Natural killer cell treated with Interleukin-12 subunit alpha and Interleukin-12 subunit beta and Interleukin-15 and Interleukin-18, amount 100 ng/mL, for 72 hours (primary cell): ENCODE results near the gene CFAP221. TPM values are rescaled to one million over a fixed set of nuclear protein-coding genes. Genes with fewer than 3 reads are reported as not detected.
"Not testable (repeated sequence)": the region's sequence is repeated elsewhere in the genome, so short reads cannot be mapped to it uniquely, and the experiment has no call there.

Source experiments
- ATAC-seq, 2 donors: fragments of 150-1000 bp; cut with Tn5 transposase in 1 of 2; sonication (Bioruptor Pico), chemical (Tn5 transposase) in 1 of 2; 2 replicates each; pipeline ENCODE4 v1.10.0; 2021
- DNase-seq: peaks from one replicate; pipeline ENCODE4 v3.0.0; 2022; ENCODE audit warnings: low spot score
- H3K27ac Mint-ChIP-seq, 2 donors: 1 replicate in 1 of 2; 2 replicates in 1 of 2; pipeline ENCODE4 v1.8.0; 2022; ENCODE audit warnings: mixed read lengths in 2 of 2, mild to moderate bottlenecking in 1 of 2, moderate library complexity in 1 of 2
- H3K27me3 Mint-ChIP-seq, 2 donors: 1 replicate in 1 of 2; 2 replicates in 1 of 2; pipeline ENCODE4 v1.8.0; 2022; ENCODE audit warnings: mixed read lengths in 2 of 2
- H3K36me3 Mint-ChIP-seq: one replicate; pipeline ENCODE4 v1.8.0; 2022; ENCODE audit warnings: mixed read lengths
- H3K4me1 Mint-ChIP-seq, 2 donors: 1 replicate in 1 of 2; 2 replicates in 1 of 2; pipeline ENCODE4 v1.8.0; 2022; ENCODE audit warnings: low read depth in 2 of 2, mixed read lengths in 2 of 2, mild to moderate bottlenecking in 1 of 2
- H3K4me3 Mint-ChIP-seq: one replicate; pipeline ENCODE4 v1.8.0; 2022; ENCODE audit warnings: mixed read lengths
- H3K9me3 Mint-ChIP-seq: 2 replicates; pipeline ENCODE4 v1.8.0; 2022; ENCODE audit warnings: mixed read lengths
- total RNA-seq, 2 donors: library from RNA; stranded (reverse); gene quantifications; one replicate each; pipeline ENCODE4 v1.2.3, GENCODE V29; 2022

The CFAP221 gene
- total RNA-seq, 2 donors from 2014 or later, result not detected

GRCh38 chr2:119583291-119583690 lies 39.0 kb downstream of the CFAP221 start:
- Mint-ChIP-seq H3K4me1 (no peaks in the 10 kb centered on the region), H3K27me3 (peaks cover 9 to 18% of the 10 kb centered on the region in 2 donors), H3K27ac (no peak overlapping the region), H3K9me3 (no peaks in the 10 kb centered on the region), H3K4me3 (no peak overlapping the region), H3K36me3 (no peaks in the 10 kb centered on the region)
- DNase-seq (no peak), ATAC-seq (no peak)

DNA sequence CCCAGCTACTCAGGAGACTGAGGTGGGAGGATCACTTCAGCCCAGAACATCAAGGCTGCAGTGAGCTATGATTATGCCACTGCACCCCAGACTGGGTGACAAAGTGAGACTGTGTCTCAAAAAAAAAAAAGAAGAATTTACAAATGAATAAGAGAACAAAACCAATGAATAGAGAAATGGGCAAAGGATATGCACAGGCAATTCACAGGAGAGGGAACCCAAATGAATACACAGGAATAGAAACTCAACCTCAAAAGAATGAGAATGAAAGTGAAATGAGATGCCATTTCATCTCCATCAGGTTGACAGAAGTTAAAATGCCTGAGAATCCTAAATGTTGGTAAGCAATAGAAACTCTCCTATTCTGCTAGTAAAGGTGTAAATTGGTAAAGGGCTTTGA lies 40.2 kb downstream of the CFAP221 start:
- no peaks in the 10 kb centered on the region for H3K9me3 Mint-ChIP-seq
- ATAC-seq, result no peak
- no peak overlapping the region for H3K4me3 Mint-ChIP-seq

GRCh38 chr2:119586085-119586484 lies 41.8 kb downstream of the CFAP221 start:
- H3K4me1 Mint-ChIP-seq, result no peaks in the 10 kb centered on the region
- H3K36me3 Mint-ChIP-seq, result no peaks in the 10 kb centered on the region
- peak in 1 of 2 donors; percentile 27 for ATAC-seq
- no peak for DNase-seq
- peaks cover 11 to 23% of the 10 kb centered on the region in 2 donors for H3K27me3 Mint-ChIP-seq
- no peaks in the 10 kb centered on the region for H3K9me3 Mint-ChIP-seq
- H3K4me3 Mint-ChIP-seq, result no peak overlapping the region
- H3K27ac Mint-ChIP-seq, result no peak overlapping the region

More for the DNA sequence above, 40.2 kb downstream of the CFAP221 start:
- no peaks in the 10 kb centered on the region for H3K36me3 Mint-ChIP-seq
- DNase-seq, result no peak
- H3K27me3 Mint-ChIP-seq, result peaks cover 9 to 20% of the 10 kb centered on the region in 2 donors
- H3K4me1 Mint-ChIP-seq, result no peaks in the 10 kb centered on the region
- no peak overlapping the region for H3K27ac Mint-ChIP-seq

DNA sequence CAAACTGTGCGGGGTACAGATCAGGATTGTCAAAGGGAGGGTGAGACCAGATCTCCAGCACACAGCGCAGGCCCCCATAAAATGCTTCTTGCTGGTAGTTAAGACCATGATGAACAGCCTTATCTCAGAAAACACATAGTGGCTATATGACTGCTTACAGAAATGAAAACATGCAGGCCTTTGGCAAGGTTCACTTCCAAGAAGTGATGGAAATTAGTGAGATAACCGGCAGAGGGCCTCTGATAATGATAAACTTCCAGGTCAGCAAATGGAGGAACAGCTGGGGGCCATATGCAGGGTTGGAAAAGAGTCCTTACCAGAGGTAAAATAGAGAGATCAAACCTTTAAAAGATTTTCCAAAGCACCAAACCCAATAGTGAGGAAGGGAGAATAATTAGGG lies 46.6 kb downstream of the CFAP221 start:
- H3K36me3 Mint-ChIP-seq, result no peaks in the 10 kb centered on the region
- no peaks in the 10 kb centered on the region for H3K9me3 Mint-ChIP-seq
- DNase-seq (no peak), ATAC-seq (no peak)
- no peak overlapping the region for H3K4me3 Mint-ChIP-seq
- no peak overlapping the region for H3K27ac Mint-ChIP-seq
- H3K27me3 Mint-ChIP-seq, result peaks cover 24 to 27% of the 10 kb centered on the region in 2 donors
- H3K4me1 Mint-ChIP-seq, result no peaks in the 10 kb centered on the region

DNA sequence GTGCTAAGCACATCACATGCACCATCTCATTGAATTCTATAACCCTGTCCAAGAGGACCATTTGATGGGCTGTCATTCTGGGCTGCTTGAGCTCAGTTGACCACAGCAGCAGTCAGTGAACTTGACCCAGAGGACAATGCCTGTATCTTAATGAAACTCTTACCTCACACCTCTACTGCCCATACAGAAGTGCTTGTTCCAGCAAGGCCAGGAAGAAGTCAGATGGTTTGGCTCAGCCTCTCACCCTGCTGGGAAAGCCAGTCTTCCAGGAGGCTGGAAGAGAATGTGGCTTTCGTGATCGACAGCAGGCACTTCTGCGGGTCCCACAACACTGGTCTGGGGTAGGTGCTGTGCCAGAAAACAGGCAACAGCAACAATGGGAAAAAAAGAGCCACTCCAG lies 47.3 kb downstream of the CFAP221 start:
- no peak overlapping the region for H3K4me3 Mint-ChIP-seq
- H3K27me3 Mint-ChIP-seq, result peaks cover 25 to 29% of the 10 kb centered on the region in 2 donors
- H3K36me3 Mint-ChIP-seq, result no peaks in the 10 kb centered on the region
- H3K4me1 Mint-ChIP-seq, result no peaks in the 10 kb centered on the region
- DNase-seq (no peak), ATAC-seq (no peak)
- H3K9me3 Mint-ChIP-seq, result no peaks in the 10 kb centered on the region
- H3K27ac Mint-ChIP-seq, result no peak overlapping the region

- Mint-ChIP-seq H3K4me3 (no peak overlapping the region), H3K4me1 (no peaks in the 10 kb centered on the region), H3K27ac (no peak overlapping the region), H3K27me3 (peaks cover 25 to 32% of the 10 kb centered on the region in 2 donors), H3K9me3 (no peaks in the 10 kb centered on the region), H3K36me3 (no peaks in the 10 kb centered on the region)
- DNase-seq (no peak), ATAC-seq (no peak)
These were observed 48.2 kb downstream of the CFAP221 start for GRCh38 chr2:119592436-119592835.

GRCh38 chr2:119596638-119597037 lies 52.4 kb downstream of the CFAP221 start:
- Mint-ChIP-seq H3K4me1 (no peaks in the 10 kb centered on the region), H3K36me3 (no peaks in the 10 kb centered on the region), H3K27ac (no peak overlapping the region)

GRCh38 chr2:119598596-119599263 lies 54.5 kb downstream of the CFAP221 start:
- H3K9me3 Mint-ChIP-seq, result no peaks in the 10 kb centered on the region
- no peaks in the 10 kb centered on the region for H3K4me1 Mint-ChIP-seq
- H3K27ac Mint-ChIP-seq, result no peak overlapping the region
- no peak overlapping the region for H3K4me3 Mint-ChIP-seq
- H3K36me3 Mint-ChIP-seq, result no peaks in the 10 kb centered on the region
- peaks cover 17 to 19% of the 10 kb centered on the region in 2 donors for H3K27me3 Mint-ChIP-seq
- DNase-seq (no peak), ATAC-seq (no peak)

More at GRCh38 chr2:119596638-119597037, 52.4 kb downstream of the CFAP221 start:
- no peaks in the 10 kb centered on the region for H3K9me3 Mint-ChIP-seq
- DNase-seq (no peak), ATAC-seq (no peak)
- peaks cover 21 to 25% of the 10 kb centered on the region in 2 donors for H3K27me3 Mint-ChIP-seq
- no peak overlapping the region for H3K4me3 Mint-ChIP-seq

DNA sequence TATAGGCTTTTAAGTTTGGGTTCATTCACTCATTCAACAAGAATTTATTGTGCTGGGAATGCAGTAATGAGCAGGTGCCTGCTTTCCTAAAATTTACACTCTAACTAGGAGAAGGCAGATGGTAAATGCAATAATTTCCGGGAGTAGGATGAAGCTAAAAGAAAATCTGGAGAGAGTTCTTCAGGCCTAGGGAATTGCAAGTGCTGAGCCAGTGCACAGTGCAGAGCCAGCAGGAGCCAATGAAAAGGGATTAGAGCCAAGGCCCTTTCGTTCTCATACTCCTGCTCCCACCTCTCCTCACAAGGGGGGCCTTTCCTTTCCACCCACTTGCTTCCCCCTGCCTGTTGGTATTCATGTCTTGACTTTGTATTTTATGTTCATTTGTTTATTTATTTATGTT lies 55.1 kb downstream of the CFAP221 start:
- Mint-ChIP-seq H3K4me1 (no peaks in the 10 kb centered on the region), H3K27me3 (peaks cover 15 to 20% of the 10 kb centered on the region in 2 donors), H3K27ac (no peak overlapping the region), H3K9me3 (no peaks in the 10 kb centered on the region), H3K36me3 (no peaks in the 10 kb centered on the region), H3K4me3 (no peak overlapping the region)
- ATAC-seq (no peak), DNase-seq (no peak)

GRCh38 chr2:119605096-119605495 lies 60.8 kb downstream of the CFAP221 start:
- DNase-seq (no peak), ATAC-seq (no peak)
- Mint-ChIP-seq H3K9me3 (no peaks in the 10 kb centered on the region), H3K4me3 (no peak overlapping the region), H3K4me1 (no peaks in the 10 kb centered on the region), H3K27me3 (peaks cover 26 to 29% of the 10 kb centered on the region in 2 donors), H3K36me3 (no peaks in the 10 kb centered on the region), H3K27ac (no peak overlapping the region)

GRCh38 chr2:119606674-119607073 lies 62.4 kb downstream of the CFAP221 start:
- no peak for ATAC-seq
- no peak overlapping the region for H3K27ac Mint-ChIP-seq
- DNase-seq, result no peak
- H3K36me3 Mint-ChIP-seq, result no peaks in the 10 kb centered on the region
- no peak overlapping the region for H3K4me3 Mint-ChIP-seq
- no peaks in the 10 kb centered on the region for H3K9me3 Mint-ChIP-seq
- H3K4me1 Mint-ChIP-seq, result no peaks in the 10 kb centered on the region
- H3K27me3 Mint-ChIP-seq, result peaks cover 27 to 29% of the 10 kb centered on the region in 2 donors

DNA sequence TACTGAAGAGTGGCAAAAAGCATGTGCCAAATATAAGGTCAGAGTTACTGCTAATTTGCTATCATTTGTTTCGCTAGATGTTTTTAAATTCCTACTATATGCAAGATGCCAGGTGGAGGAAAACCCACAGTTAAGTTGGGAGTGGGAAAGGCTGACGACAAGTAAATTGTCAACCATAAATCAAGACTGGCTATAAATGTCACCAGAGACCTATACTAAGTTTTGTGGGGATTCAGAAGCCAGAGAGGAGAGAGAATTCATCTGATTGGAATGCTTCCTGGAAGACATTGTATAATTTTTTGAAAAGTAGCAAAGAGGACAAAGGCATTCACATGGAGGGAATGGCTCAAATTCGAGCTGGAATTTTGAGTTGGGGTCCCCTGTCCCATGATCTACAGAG lies 64.3 kb downstream of the CFAP221 start:
- DNase-seq, result no peak
- no peaks in the 10 kb centered on the region for H3K9me3 Mint-ChIP-seq

DNA sequence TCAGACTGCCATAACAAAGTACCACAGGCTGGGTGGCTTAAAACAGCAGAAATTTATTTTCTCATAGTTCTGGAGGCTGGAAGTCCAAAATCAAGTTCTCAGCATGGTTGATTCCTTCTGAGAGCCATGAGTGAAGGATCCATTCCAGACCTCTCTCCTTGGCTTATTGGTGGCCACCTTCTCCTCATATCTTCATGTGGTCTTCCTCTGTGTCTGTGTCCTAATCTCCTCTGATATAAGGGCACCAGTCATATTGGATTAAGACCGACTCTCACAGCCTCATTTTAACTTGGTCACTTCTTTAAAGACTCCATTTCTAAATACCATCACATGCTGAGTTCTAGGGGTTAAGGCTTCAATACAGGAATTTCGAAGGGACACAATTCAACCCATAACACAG lies 65.1 kb downstream of the CFAP221 start:
- H3K36me3 Mint-ChIP-seq, result peaks cover 8% of the 10 kb centered on the region
- H3K4me3 Mint-ChIP-seq, result no peak overlapping the region
- H3K4me1 Mint-ChIP-seq, result no peaks in the 10 kb centered on the region
- peaks cover 26 to 30% of the 10 kb centered on the region in 2 donors for H3K27me3 Mint-ChIP-seq
- H3K27ac Mint-ChIP-seq, result no peak overlapping the region
- H3K9me3 Mint-ChIP-seq, result peaks cover 6% of the 10 kb centered on the region
- DNase-seq (no peak), ATAC-seq (no peak)

More for the DNA sequence above, 64.3 kb downstream of the CFAP221 start:
- H3K27ac Mint-ChIP-seq, result no peak overlapping the region
- ATAC-seq, result no peak
- peaks cover under 1% of the 10 kb centered on the region for H3K36me3 Mint-ChIP-seq
- peaks cover 29 to 30% of the 10 kb centered on the region in 2 donors for H3K27me3 Mint-ChIP-seq
- H3K4me1 Mint-ChIP-seq, result no peaks in the 10 kb centered on the region
- no peak overlapping the region for H3K4me3 Mint-ChIP-seq

DNA sequence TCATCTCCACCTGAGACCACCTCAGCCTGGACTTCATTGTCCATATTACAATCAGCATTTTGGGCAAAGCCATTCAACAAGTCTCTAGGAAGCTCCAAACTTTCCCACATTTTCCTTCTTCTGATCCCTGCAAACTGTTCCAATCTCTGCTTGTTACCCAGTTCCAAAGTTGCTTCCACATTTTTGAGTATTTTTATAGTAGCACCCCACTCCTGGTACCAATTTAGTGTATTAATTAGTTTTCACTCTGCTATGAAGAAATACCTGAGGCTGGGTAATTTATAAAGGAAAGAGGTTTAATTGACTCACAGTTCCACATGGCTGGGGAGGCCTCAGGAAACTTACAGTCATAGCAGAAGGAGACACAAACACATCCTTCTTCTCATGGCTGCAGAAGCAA lies 69.9 kb downstream of the CFAP221 start:
- H3K27ac Mint-ChIP-seq, ATAC-seq, H3K4me3 Mint-ChIP-seq, DNase-seq, H3K4me1 Mint-ChIP-seq: not testable (repeated sequence)
- H3K27me3 Mint-ChIP-seq, result peaks cover 19 to 24% of the 10 kb centered on the region in 2 donors
- peaks cover 18% of the 10 kb centered on the region for H3K36me3 Mint-ChIP-seq
- H3K9me3 Mint-ChIP-seq, result peaks cover 12% of the 10 kb centered on the region

- H3K27ac Mint-ChIP-seq, result no peak overlapping the region
- peaks cover 12% of the 10 kb centered on the region for H3K9me3 Mint-ChIP-seq
- ATAC-seq (no peak), DNase-seq (no peak)
- H3K27me3 Mint-ChIP-seq, result peaks cover 22 to 32% of the 10 kb centered on the region in 2 donors
- no peaks in the 10 kb centered on the region for H3K4me1 Mint-ChIP-seq
- peaks cover 18% of the 10 kb centered on the region for H3K36me3 Mint-ChIP-seq
- no peak overlapping the region for H3K4me3 Mint-ChIP-seq
These were observed 72.2 kb downstream of the CFAP221 start for GRCh38 chr2:119616421-119616820.
